Endothelial cell of umbilical vein (primary cell): Measurements from ENCODE around the gene NUDCD3. TPM values are rescaled to one million over a fixed set of nuclear protein-coding genes. Genes with fewer than 3 reads are reported as not detected.

Experiments used
- BruUV-seq: library from RNA; stranded (reverse); fragments of 400-500 nt; replicated peaks from 2 replicates; lab custom pipeline; 2021; lab: Mats Ljungman, UMichigan
- CTCF ChIA-PET: fragments of 300-600, 350-600 bp; sonication (Branson Sonifier 250); formaldehyde crosslinking; loops from one replicate; lab custom pipeline; 2021; ENCODE audit warnings: antibody characterized with exemption, inconsistent platforms; lab: Charles Lee
- POLR2A ChIA-PET: fragments of 300-600, 350-600 bp; sonication (Branson Sonifier 250); formaldehyde crosslinking; loops from one replicate; lab custom pipeline; 2021; ENCODE audit warnings: antibody characterized with exemption, inconsistent platforms; lab: Charles Lee
- DNase-seq: peaks from one replicate; pipeline ENCODE4 v3.0.0-alpha.2; 2011; ENCODE audit warnings: low read depth, low spot score
- FAIRE-seq: peaks from 2 replicates; lab custom pipeline; 2011; peaks lifted over from hg19 to GRCh38; lab: Jason Lieb, UNC
- H2AFZ ChIP-seq: 2 replicates; pipeline ENCODE4 v1.6.0; 2012; ENCODE audit warnings: low read depth, low read length, control low read depth, inconsistent platforms
- H3K27ac ChIP-seq: 2 replicates; pipeline ENCODE4 v1.5.1; 2011; ENCODE audit warnings: low read depth, mild to moderate bottlenecking, control low read depth, low read length, moderate library complexity; ENCODE audit not compliant: insufficient read depth
- H3K27me3 ChIP-seq, 2 experiments: 2 replicates each; pipeline versions ENCODE4 v1.6.0 to v1.6.1; 2011; ENCODE audit warnings: low read length in 2 of 2, mixed read lengths in 1 of 2; ENCODE audit not compliant: control insufficient read depth in 2 of 2, insufficient read depth in 2 of 2
- H3K36me3 ChIP-seq, 2 experiments: 2 replicates in 1 of 2; 3 replicates in 1 of 2; pipeline ENCODE4 v1.5.1; 2011; ENCODE audit warnings: low read length in 2 of 2, mild to moderate bottlenecking in 1 of 2, moderate library complexity in 1 of 2; ENCODE audit not compliant: control insufficient read depth in 2 of 2, insufficient read depth in 2 of 2; ENCODE audit errors: extremely low read depth in 1 of 2
- H3K4me1 ChIP-seq: 3 replicates; pipeline ENCODE4 v1.5.1; 2011; ENCODE audit warnings: mild to moderate bottlenecking, low read length; ENCODE audit not compliant: control insufficient read depth, insufficient read depth; ENCODE audit errors: extremely low read depth
- H3K4me2 ChIP-seq: 2 replicates; pipeline ENCODE4 v1.6.1; 2011; ENCODE audit warnings: low read length, control low read depth, mixed read lengths; ENCODE audit not compliant: insufficient read depth
- H3K4me3 ChIP-seq, 3 experiments: fragments of 200-600 bp in 1 of 3; sonication (generic), shearing (Covaris generic) in 1 of 3; replicated peaks in 1 of 3; 2 replicates each; pipeline ENCODE4 v1.5.1; 2011 to 2016; ENCODE audit warnings: control low read depth in 3 of 3, low read length in 3 of 3, mild to moderate bottlenecking in 2 of 3, inconsistent platforms in 1 of 3, low read depth in 1 of 3, moderate library complexity in 1 of 3; ENCODE audit not compliant: insufficient read depth in 1 of 3
- H3K79me2 ChIP-seq: 2 replicates; pipeline ENCODE4 v1.6.0; 2012; ENCODE audit warnings: low read length, inconsistent platforms; ENCODE audit not compliant: control insufficient read depth, insufficient read depth
- H3K9ac ChIP-seq: replicated peaks from 2 replicates; pipeline ENCODE3; 2011; ENCODE audit warnings: low read length, control low read depth; ENCODE audit not compliant: insufficient read depth; ENCODE audit errors: extremely low read depth
- H3K9me1 ChIP-seq: replicated peaks from 3 replicates; pipeline ENCODE4 v1.6.0; 2011; ENCODE audit warnings: mild to moderate bottlenecking, low read length; ENCODE audit not compliant: control insufficient read depth, insufficient read depth; ENCODE audit errors: extremely low read depth
- H3K9me3 ChIP-seq: replicated peaks from 2 replicates; pipeline ENCODE4 v1.5.1; 2012; ENCODE audit warnings: low read length, inconsistent platforms; ENCODE audit not compliant: control insufficient read depth, insufficient read depth
- H4K20me1 ChIP-seq: replicated peaks from 2 replicates; pipeline ENCODE3; 2011; ENCODE audit warnings: mild to moderate bottlenecking, low read length; ENCODE audit not compliant: control insufficient read depth, insufficient read depth; ENCODE audit errors: extremely low read depth
- CTCF ChIP-seq, 2 donors: IDR thresholded peaks; 1 replicate in 1 of 2; 2 replicates in 1 of 2; pipeline ENCODE4 v1.5.1; 2011; ENCODE audit warnings: low read length in 2 of 2, mild to moderate bottlenecking in 2 of 2, moderate library complexity in 2 of 2, control low read depth in 1 of 2, inconsistent platforms in 1 of 2, low read depth in 1 of 2; ENCODE audit not compliant: insufficient read depth in 1 of 2; ENCODE audit errors: extremely low read depth in 1 of 2
- EZH2 ChIP-seq: IDR thresholded peaks from 2 replicates; pipeline ENCODE4 v1.6.1; 2012; ENCODE audit warnings: borderline replicate concordance, low read depth, mild to moderate bottlenecking, moderate library complexity, low read length, inconsistent platforms; ENCODE audit not compliant: severe bottlenecking
- FOS ChIP-seq: IDR thresholded peaks from 2 replicates; pipeline ENCODE4 v1.6.1; 2011; ENCODE audit warnings: mild to moderate bottlenecking, low read length, moderate library complexity, borderline replicate concordance; ENCODE audit not compliant: insufficient read depth
- GATA2 ChIP-seq: IDR thresholded peaks from 2 replicates; pipeline ENCODE4 v1.7.0; 2011; ENCODE audit warnings: low read depth, mild to moderate bottlenecking, moderate library complexity, mixed read lengths, low read length; ENCODE audit not compliant: insufficient read length, insufficient read depth
- JUN ChIP-seq: IDR thresholded peaks from 2 replicates; pipeline ENCODE4 v1.6.1; 2011; ENCODE audit warnings: borderline replicate concordance, low read depth; ENCODE audit not compliant: insufficient read length, insufficient read depth
- MAX ChIP-seq: IDR thresholded peaks from 2 replicates; pipeline ENCODE4 v1.6.1; 2011; ENCODE audit not compliant: insufficient read depth, insufficient read length
- MYC ChIP-seq: IDR thresholded peaks from one replicate; pipeline ENCODE4 v1.6.1; 2011; ENCODE audit warnings: mild to moderate bottlenecking, low read depth, low read length
- POLR2A ChIP-seq: IDR thresholded peaks from 2 replicates; pipeline ENCODE4 v1.6.1; 2012; ENCODE audit warnings: low read depth, mild to moderate bottlenecking, control low read depth, low read length
- POLR2AphosphoS5 ChIP-seq: IDR thresholded peaks from 2 replicates; pipeline ENCODE4 v1.6.1; 2012; ENCODE audit warnings: low read depth, mild to moderate bottlenecking, control low read depth, low read length, moderate library complexity; ENCODE audit not compliant: insufficient read depth
- dilution Hi-C: fragments of 300-500 bp; cut with MboI; formaldehyde crosslinking; loops from one replicate; pipeline ENCODE4 v1.15.0; 2019; ENCODE audit warnings: low sequenced_read_pairs; ENCODE audit not compliant: extremely low pct_ligation_motif_present
- intact Hi-C: fragments of 100-400 bp; cut with micrococcal nuclease; formaldehyde crosslinking; loops from one replicate; pipeline ENCODE4 v1.10.0; 2022
- polyA plus RNA-seq, 4 experiments: library from polyadenylated mRNA; depleted of rRNA in 3 of 4; stranded (reverse) in 3 of 4; unstranded in 1 of 4; fragments of >200 nt; gene quantifications; 2 replicates each; pipeline versions ENCODE4 v1.2.1 to v1.2.3, GENCODE V29; 2011 to 2012; ENCODE audit warnings: missing spikeins in 1 of 4
- total RNA-seq: library from RNA; stranded (reverse); gene quantifications from 2 replicates; pipeline ENCODE4 v1.2.3, GENCODE V29; 2021

NUDCD3 gene
- total and polyA plus RNA-seq, 2 donors (not counting 3 experiments of a cell fraction or from before 2014, with no cell fraction given), result 50.6 to 137 TPM

GRCh38 chr7:44521347-44522095, 31.1 kb upstream of the NUDCD3 start:
- dilution Hi-C loops (no loop called here), intact Hi-C loops (no loop called here)
- no peak overlapping the region for H3K4me3 ChIP-seq
- no peak for TF ChIP-seq FOS
- no peak for TF ChIP-seq POLR2AphosphoS5
- no peak for TF ChIP-seq MYC
- no peak for TF ChIP-seq CTCF (IDR thresholded peaks at IDR 0.05; ENCODE audit: extremely low read depth in 1 of 2, insufficient read depth in 1 of 2, low read depth in 1 of 2, low read length in 2 of 2)
- TF ChIP-seq POLR2A, result no peak
- no peak for TF ChIP-seq EZH2
- no peak for TF ChIP-seq JUN
- TF ChIP-seq MAX, result no peak
- no peak for TF ChIP-seq GATA2
- H3K79me2 ChIP-seq, result no peaks in the 10 kb centered on the region
- ChIA-PET POLR2A (no interaction called here), CTCF (interaction anchor here (3.0 kb wide), 1 partner anchor 13 kb away, joined by 17 read pairs; no protein-coding TSS in a partner anchor)
- BruUV-seq, result no TSS peak
- no peaks in the 10 kb centered on the region for H3K9me3 ChIP-seq
- H3K27ac ChIP-seq, result no peak overlapping the region
- peaks cover 6 to 8% of the 10 kb centered on the region in 2 experiments for H3K27me3 ChIP-seq
- FAIRE-seq (no peak), DNase-seq (no peak)
- no peaks in the 10 kb centered on the region for H3K36me3 ChIP-seq
- no peak overlapping the region for H2AFZ ChIP-seq
- H3K9ac ChIP-seq, result no peak overlapping the region
- no peaks in the 10 kb centered on the region for H3K4me1 ChIP-seq
- H4K20me1 ChIP-seq, result no peaks in the 10 kb centered on the region
- no peaks in the 10 kb centered on the region for H3K9me1 ChIP-seq
- no peak overlapping the region for H3K4me2 ChIP-seq
